PC-9 (cell line): ENCODE measurements around the gene OLIG2. TPM values are rescaled to one million over a fixed set of nuclear protein-coding genes. Genes with fewer than 3 reads are reported as not detected.

Experiments used
- BruUV-seq: library from RNA; stranded (reverse); fragments of 400-500 nt; replicated peaks from 2 replicates; lab custom pipeline; 2021; lab: Mats Ljungman, UMichigan
- CTCF ChIA-PET: fragments of 300-600 bp; sonication (Branson Sonifier 250); formaldehyde crosslinking; loops from one replicate; lab custom pipeline; 2022; ENCODE audit warnings: antibody characterized with exemption; lab: Charles Lee
- POLR2A ChIA-PET: fragments of 300-600 bp; sonication (Branson Sonifier 250); formaldehyde crosslinking; loops from one replicate; lab custom pipeline; 2022; ENCODE audit warnings: antibody characterized with exemption; ENCODE audit not compliant: unreplicated experiment; lab: Charles Lee
- DNase-seq, 2 experiments: peaks; one replicate each; pipeline versions ENCODE4 v3.0.0 to v3.0.0-alpha.2; 2015 to 2022; ENCODE audit warnings: mixed read lengths in 1 of 2
- H2AFZ ChIP-seq: fragments of 200-600 bp; sonication (generic); 2 replicates; pipeline ENCODE4 v1.8.1; 2017; ENCODE audit warnings: antibody characterized with exemption
- H3F3A ChIP-seq: fragments of 200-600 bp; sonication (generic); 2 replicates; pipeline ENCODE4 v1.8.1; 2017; ENCODE audit warnings: antibody characterized with exemption, mild to moderate bottlenecking, low read depth; ENCODE audit not compliant: insufficient read depth
- H3K27ac ChIP-seq: fragments of 200-600 bp; sonication (generic); 2 replicates; pipeline ENCODE4 v1.6.1; 2016; ENCODE audit warnings: mixed run types
- H3K27me3 ChIP-seq: fragments of 200-600 bp; sonication (generic); 2 replicates; pipeline ENCODE4 v1.6.1; 2016; ENCODE audit warnings: low read depth, mixed run types; ENCODE audit not compliant: insufficient read depth
- H3K36me3 ChIP-seq: fragments of 200-600 bp; sonication (generic); 2 replicates; pipeline ENCODE4 v1.6.1; 2016; ENCODE audit warnings: low read depth, mixed run types
- H3K4me1 ChIP-seq: fragments of 200-600 bp; sonication (generic); replicated peaks from 2 replicates; pipeline ENCODE4 v1.6.1; 2016; ENCODE audit warnings: mixed run types; ENCODE audit not compliant: insufficient read depth
- H3K4me2 ChIP-seq: fragments of 200-600 bp; sonication (generic); 2 replicates; pipeline ENCODE4 v1.6.1; 2017; ENCODE audit warnings: mixed run types
- H3K4me3 ChIP-seq: fragments of 200-600 bp; sonication (generic); 2 replicates; pipeline ENCODE4 v1.6.1; 2016; ENCODE audit warnings: mixed run types
- H3K79me2 ChIP-seq: fragments of 200-600 bp; sonication (generic); 2 replicates; pipeline ENCODE4 v1.6.1; 2017; ENCODE audit warnings: low read depth, mixed run types
- H3K9me2 ChIP-seq: fragments of 200-600 bp; sonication (generic); 2 replicates; pipeline ENCODE4 v1.8.1; 2017; ENCODE audit warnings: mild to moderate bottlenecking; ENCODE audit not compliant: insufficient read depth
- H3K9me3 ChIP-seq: fragments of 200-600 bp; sonication (generic); 2 replicates; pipeline ENCODE4 v1.8.1; 2016; ENCODE audit warnings: low read depth; ENCODE audit not compliant: insufficient read depth
- H4K20me1 ChIP-seq: fragments of 200-600 bp; sonication (generic); 2 replicates; pipeline ENCODE4 v1.8.1; 2017; ENCODE audit not compliant: insufficient read depth
- EZH2 ChIP-seq: fragments of 200-600 bp; sonication (generic); IDR thresholded peaks from 2 replicates; pipeline ENCODE4 v1.8.0; 2017; ENCODE audit warnings: antibody characterized with exemption, low read depth
- intact Hi-C: fragments of 100-400 bp; cut with micrococcal nuclease; formaldehyde crosslinking; loops from one replicate; pipeline ENCODE4 v1.10.0; 2022; ENCODE audit not compliant: unreplicated experiment
- total RNA-seq: library from RNA; stranded (reverse); gene quantifications from 2 replicates; pipeline ENCODE4 v1.2.3, GENCODE V29; 2021
- TF ChIP-seq, protein P1 (sequence below): fragments of 200-600 bp; sonication (generic); conservative IDR thresholded peaks from 2 replicates; pipeline ENCODE4 v1.6.1; 2017; ENCODE audit warnings: mixed run types, antibody characterized with exemption, mild to moderate bottlenecking, moderate library complexity

OLIG2 gene
- total RNA-seq, 1 experiment from 2014 or later = not detected

DNA sequence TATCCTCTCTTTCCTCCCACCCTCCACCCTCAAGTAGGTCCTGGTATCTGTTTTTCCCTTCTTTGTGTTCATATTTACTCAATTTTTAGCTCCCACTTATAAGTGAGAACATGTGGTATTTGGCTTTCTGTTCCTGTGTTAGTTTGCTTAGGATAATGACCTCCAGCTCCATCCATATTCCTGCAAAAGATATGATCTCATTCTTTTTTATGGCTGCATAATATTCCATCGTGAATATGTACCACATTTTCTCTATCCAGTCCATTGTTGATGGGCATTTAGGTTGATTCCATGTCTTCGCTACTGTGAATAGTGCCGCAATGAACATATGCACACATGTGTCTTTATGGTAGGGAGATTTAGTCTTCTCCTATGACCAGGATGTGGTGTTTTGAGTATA, 14.5 kb downstream of the OLIG2 start:
- Histone ChIP-seq H3K27me3 (peaks cover 42% of the 10 kb centered on the region), H3K4me2 (no peak overlapping the region), H3K9me2 (no peaks in the 10 kb centered on the region), H3K36me3 (no peaks in the 10 kb centered on the region), H4K20me1 (no peaks in the 10 kb centered on the region), H3K9me3 (no peaks in the 10 kb centered on the region), H2AFZ (no peak overlapping the region), H3K79me2 (no peaks in the 10 kb centered on the region), H3K27ac (no peak overlapping the region), H3F3A (no peaks in the 10 kb centered on the region), H3K4me1 (no peaks in the 10 kb centered on the region), H3K4me3 (no peak overlapping the region)
- ChIA-PET POLR2A (no interaction called here), CTCF (no interaction called here)
- intact Hi-C loops = no loop called here
- no peak for DNase-seq
- no TSS peak for BruUV-seq
- TF ChIP-seq, protein P1, sequence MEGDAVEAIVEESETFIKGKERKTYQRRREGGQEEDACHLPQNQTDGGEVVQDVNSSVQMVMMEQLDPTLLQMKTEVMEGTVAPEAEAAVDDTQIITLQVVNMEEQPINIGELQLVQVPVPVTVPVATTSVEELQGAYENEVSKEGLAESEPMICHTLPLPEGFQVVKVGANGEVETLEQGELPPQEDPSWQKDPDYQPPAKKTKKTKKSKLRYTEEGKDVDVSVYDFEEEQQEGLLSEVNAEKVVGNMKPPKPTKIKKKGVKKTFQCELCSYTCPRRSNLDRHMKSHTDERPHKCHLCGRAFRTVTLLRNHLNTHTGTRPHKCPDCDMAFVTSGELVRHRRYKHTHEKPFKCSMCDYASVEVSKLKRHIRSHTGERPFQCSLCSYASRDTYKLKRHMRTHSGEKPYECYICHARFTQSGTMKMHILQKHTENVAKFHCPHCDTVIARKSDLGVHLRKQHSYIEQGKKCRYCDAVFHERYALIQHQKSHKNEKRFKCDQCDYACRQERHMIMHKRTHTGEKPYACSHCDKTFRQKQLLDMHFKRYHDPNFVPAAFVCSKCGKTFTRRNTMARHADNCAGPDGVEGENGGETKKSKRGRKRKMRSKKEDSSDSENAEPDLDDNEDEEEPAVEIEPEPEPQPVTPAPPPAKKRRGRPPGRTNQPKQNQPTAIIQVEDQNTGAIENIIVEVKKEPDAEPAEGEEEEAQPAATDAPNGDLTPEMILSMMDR = no peak
- TF ChIP-seq EZH2 = no peak

DNA sequence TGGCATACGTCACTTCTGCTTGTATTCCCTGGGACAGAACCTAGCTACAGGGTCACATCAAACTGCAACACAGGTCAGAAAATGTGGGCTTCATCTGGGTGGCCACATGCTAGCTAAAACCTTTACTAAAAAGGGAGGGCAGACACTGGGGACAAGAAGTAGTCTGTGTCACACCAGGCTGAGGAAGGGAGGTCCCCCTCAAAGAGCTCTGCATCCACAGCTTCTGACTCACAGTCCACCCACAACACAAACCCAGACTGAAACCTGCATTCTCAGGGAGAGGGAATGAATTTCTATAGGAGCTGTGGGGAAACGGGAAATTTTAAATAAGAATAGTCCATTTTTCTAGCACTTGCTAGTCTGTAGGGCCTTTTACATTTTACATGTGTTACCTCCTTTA, 16.2 kb downstream of the OLIG2 start:
- Histone ChIP-seq H3K27me3 (peaks cover 48% of the 10 kb centered on the region), H3K9me2 (no peaks in the 10 kb centered on the region), H3K36me3 (no peaks in the 10 kb centered on the region), H4K20me1 (no peaks in the 10 kb centered on the region), H3K9me3 (no peaks in the 10 kb centered on the region), H3F3A (no peaks in the 10 kb centered on the region), H2AFZ (no peak overlapping the region), H3K4me3 (no peak overlapping the region), H3K4me2 (no peak overlapping the region), H3K27ac (no peak overlapping the region), H3K79me2 (no peaks in the 10 kb centered on the region), H3K4me1 (no peaks in the 10 kb centered on the region)
- intact Hi-C loops = no loop called here
- no peak for TF ChIP-seq EZH2
- TF ChIP-seq, protein P1 = no peak
- ChIA-PET POLR2A (no interaction called here), CTCF (no interaction called here)
- DNase-seq = no peak
- no TSS peak for BruUV-seq

DNA sequence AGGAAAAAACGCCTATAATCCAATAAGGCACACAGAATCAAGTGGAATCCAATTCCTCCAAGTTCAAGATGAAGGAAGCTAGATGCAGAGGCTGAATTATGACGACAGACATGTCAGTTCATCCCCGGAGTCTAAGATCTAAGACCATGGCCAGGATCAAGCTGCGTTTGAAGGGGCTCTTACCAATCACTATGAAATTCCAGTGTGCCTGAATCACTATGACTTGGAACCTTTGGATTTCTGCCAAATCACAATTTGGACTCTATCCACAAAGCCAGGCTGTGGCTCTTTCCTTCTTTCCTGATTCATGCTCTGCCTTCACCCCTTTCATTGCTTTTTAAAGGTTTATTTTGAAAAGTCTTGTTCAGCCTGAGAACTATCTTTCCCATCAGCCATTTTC, 17.1 kb downstream of the OLIG2 start:
- TF ChIP-seq, protein P1 = no peak
- TF ChIP-seq EZH2 = no peak
- BruUV-seq = no TSS peak
- Histone ChIP-seq H3F3A (no peaks in the 10 kb centered on the region), H3K27me3 (peaks cover 46% of the 10 kb centered on the region), H2AFZ (no peak overlapping the region), H3K4me3 (no peak overlapping the region), H3K36me3 (no peaks in the 10 kb centered on the region), H3K9me2 (no peaks in the 10 kb centered on the region), H3K9me3 (no peaks in the 10 kb centered on the region), H3K4me2 (no peak overlapping the region), H3K4me1 (no peaks in the 10 kb centered on the region), H3K79me2 (no peaks in the 10 kb centered on the region), H3K27ac (no peak overlapping the region), H4K20me1 (no peaks in the 10 kb centered on the region)
- POLR2A ChIA-PET = no interaction called here
- no peak for DNase-seq
- intact Hi-C loops = no loop called here
- CTCF ChIA-PET = no interaction called here
